GM23338 (cell line): ENCODE results near the gene PTPN6. TPM values are rescaled to one million over a fixed set of nuclear protein-coding genes. Genes with fewer than 3 reads are reported as not detected.

Source experiments
- ATAC-seq: fragments of 200-7000 bp; cut with Tn5 transposase; 3 replicates; pipeline ENCODE4 v1.9.1; 2020
- DNase-seq: peaks from one replicate; pipeline ENCODE4 v3.0.0-alpha.2; 2015; ENCODE audit warnings: low spot score
- H2AFZ ChIP-seq: fragments of 200-600 bp; sonication (generic); 2 replicates; pipeline ENCODE4 v1.8.0; 2016; ENCODE audit warnings: antibody characterized with exemption, mild to moderate bottlenecking, moderate library complexity
- H3F3A ChIP-seq: fragments of 200-600 bp; sonication (generic); replicated peaks from 2 replicates; pipeline ENCODE4 v1.8.0; 2017; ENCODE audit warnings: antibody characterized with exemption, mixed run types, low read depth
- H3K27ac ChIP-seq: fragments of 200-600 bp; sonication (generic); 2 replicates; pipeline ENCODE4 v1.6.1; 2016; ENCODE audit warnings: low read depth
- H3K27me3 ChIP-seq: fragments of 200-600 bp; sonication (generic); 2 replicates; pipeline ENCODE4 v1.8.0; 2016; ENCODE audit warnings: mild to moderate bottlenecking, mixed run types, moderate library complexity; ENCODE audit not compliant: insufficient read depth
- H3K36me3 ChIP-seq: fragments of 200-600 bp; sonication (generic); 2 replicates; pipeline ENCODE4 v1.8.0; 2016; ENCODE audit warnings: mild to moderate bottlenecking; ENCODE audit not compliant: insufficient read depth
- H3K4me1 ChIP-seq: fragments of 200-600 bp; sonication (generic); 2 replicates; pipeline ENCODE4 v1.8.0; 2016; ENCODE audit warnings: mild to moderate bottlenecking, moderate library complexity; ENCODE audit not compliant: insufficient read depth
- H3K4me2 ChIP-seq: fragments of 200-600 bp; sonication (generic); 2 replicates; pipeline ENCODE4 v1.7.1; 2017; ENCODE audit warnings: mixed run types
- H3K4me3 ChIP-seq: fragments of 200-600 bp; sonication (generic); 2 replicates; pipeline ENCODE4 v1.6.1; 2016; ENCODE audit warnings: mixed run types
- H3K79me2 ChIP-seq: fragments of 200-600 bp; sonication (generic); replicated peaks from 2 replicates; pipeline ENCODE4 v1.8.0; 2017; ENCODE audit warnings: mild to moderate bottlenecking; ENCODE audit not compliant: insufficient read depth
- H3K9me2 ChIP-seq: fragments of 200-600 bp; sonication (generic); 2 replicates; pipeline ENCODE4 v1.8.0; 2017; ENCODE audit not compliant: insufficient read depth
- H4K20me1 ChIP-seq: fragments of 200-600 bp; sonication (generic); replicated peaks from 2 replicates; pipeline ENCODE4 v1.8.0; 2017; ENCODE audit warnings: mild to moderate bottlenecking; ENCODE audit not compliant: insufficient read depth
- H3K27ac Mint-ChIP-seq: 2 replicates; pipeline ENCODE4 v1.8.0; 2020; ENCODE audit warnings: inconsistent platforms, mild to moderate bottlenecking, moderate library complexity, mixed read lengths
- H3K27me3 Mint-ChIP-seq: 3 replicates; pipeline ENCODE4 v1.8.0; 2022; ENCODE audit warnings: low read depth, mild to moderate bottlenecking, moderate library complexity, mixed read lengths, inconsistent platforms; ENCODE audit not compliant: insufficient read depth, poor library complexity
- H3K36me3 Mint-ChIP-seq: 3 replicates; pipeline ENCODE4 v1.8.0; 2021; ENCODE audit warnings: low read depth, mild to moderate bottlenecking, inconsistent platforms, moderate library complexity, mixed read lengths
- H3K4me1 Mint-ChIP-seq: 3 replicates; pipeline ENCODE4 v1.8.0; 2020; ENCODE audit warnings: mild to moderate bottlenecking, inconsistent platforms, mixed read lengths
- H3K4me3 Mint-ChIP-seq: 3 replicates; pipeline ENCODE4 v1.8.0; 2021; ENCODE audit warnings: moderate library complexity, mild to moderate bottlenecking, inconsistent platforms, mixed read lengths
- H3K9me3 Mint-ChIP-seq: 3 replicates; pipeline ENCODE4 v1.8.0; 2020; ENCODE audit warnings: moderate library complexity, mild to moderate bottlenecking, inconsistent platforms, mixed read lengths
- CREB1 ChIP-seq: fragments of 250-450 bp; sonication (Bioruptor Pico); IDR thresholded peaks from 2 replicates; pipeline ENCODE4 v1.5.0; 2020; ENCODE audit warnings: low read depth, mild to moderate bottlenecking, moderate library complexity
- CTCF ChIP-seq, 2 experiments: fragments of 200-600 bp in 1 of 2; sonication (generic) in 1 of 2; conservative IDR thresholded peaks; 2 replicates each; pipeline versions ENCODE4 v1.5.1 to v1.6.1; 2016 to 2017; ENCODE audit warnings: antibody characterized with exemption in 2 of 2, low read depth in 2 of 2, mild to moderate bottlenecking in 2 of 2, moderate library complexity in 1 of 2
- ETS1 ChIP-seq: IDR thresholded peaks from 2 replicates; pipeline ENCODE4 v1.6.1; 2016; ENCODE audit warnings: antibody characterized with exemption
- JUNB ChIP-seq: IDR thresholded peaks from one replicate; pipeline ENCODE4 v1.6.1; 2016; ENCODE audit warnings: antibody characterized with exemption; ENCODE audit not compliant: unreplicated experiment
- NANOG ChIP-seq: IDR thresholded peaks from 2 replicates; pipeline ENCODE4 v1.6.1; 2016; ENCODE audit warnings: antibody characterized with exemption, borderline replicate concordance
- POLR2AphosphoS5 ChIP-seq: IDR thresholded peaks from 2 replicates; pipeline ENCODE4 v1.6.1; 2016; ENCODE audit warnings: antibody characterized with exemption, low read depth
- REST ChIP-seq: IDR thresholded peaks from one replicate; pipeline ENCODE4 v1.6.1; 2018; ENCODE audit warnings: antibody characterized with exemption; ENCODE audit not compliant: unreplicated experiment
- STAT1 ChIP-seq: IDR thresholded peaks from one replicate; pipeline ENCODE4 v1.6.1; 2016; ENCODE audit warnings: antibody characterized with exemption; ENCODE audit not compliant: unreplicated experiment
- ZNF331 ChIP-seq: fragments of 250-450 bp; sonication (Bioruptor Pico); IDR thresholded peaks from 2 replicates; pipeline ENCODE4 v1.5.0; 2020; ENCODE audit warnings: low read depth, mild to moderate bottlenecking, moderate library complexity
- polyA plus RNA-seq: library from polyadenylated mRNA; unstranded; fragments of >200 nt; fragmentation: Nextera tagmentation; extraction: Ambion mirVana; gene quantifications from 2 replicates; pipeline ENCODE4 v1.2.1, GENCODE V29; 2016
- total RNA-seq: library from RNA; depleted of rRNA; stranded (reverse); fragments of >200 nt; shearing (Covaris generic); gene quantifications from 2 replicates; pipeline ENCODE4 v1.2.3, GENCODE V29; 2014

Gene PTPN6
- total and polyA plus RNA-seq, 2 experiments from 2014 or later, result 25.3 to 35.4 TPM

- Histone ChIP-seq H3F3A (peaks cover 16% of the 10 kb centered on the region), H3K79me2 (no peaks in the 10 kb centered on the region), H2AFZ (no peak overlapping the region), H4K20me1 (peaks cover 10% of the 10 kb centered on the region), H3K27ac (no peak overlapping the region), H3K27me3 (no peaks in the 10 kb centered on the region), H3K4me1 (no peaks in the 10 kb centered on the region; the same call in 1 of the 2 replicates), H3K4me2 (no peak overlapping the region), H3K36me3 (peaks cover 12% of the 10 kb centered on the region; the same call in 1 of the 2 replicates), H3K4me3 (no peak overlapping the region), H3K9me2 (no peaks in the 10 kb centered on the region)
- Mint-ChIP-seq H3K4me1 (peaks cover 25% of the 10 kb centered on the region), H3K27me3 (peaks cover 7% of the 10 kb centered on the region), H3K27ac (no peak overlapping the region), H3K36me3 (peaks cover 61% of the 10 kb centered on the region), H3K9me3 (no peaks in the 10 kb centered on the region), H3K4me3 (no peak overlapping the region)
- no peak for DNase-seq
- ATAC-seq, result no peak
- TF ChIP-seq CREB1 (CRISPR knock-in tag), result no peak
- no peak for TF ChIP-seq REST
- no peak for TF ChIP-seq NANOG
- no peak for TF ChIP-seq STAT1
- TF ChIP-seq JUNB, result no peak
- no peak for TF ChIP-seq POLR2AphosphoS5
- no peak for TF ChIP-seq ETS1
- TF ChIP-seq CTCF (conservative IDR thresholded peaks at IDR 0.05; ENCODE audit: low read depth in 2 of 2), result no peak
- TF ChIP-seq ZNF331 (CRISPR knock-in tag), result no peak
Observed at GRCh38 chr12:6980740-6981139, 29.6 kb downstream of the PTPN6 start.
